ENCODE measurements around the gene POLR1A.
A peak's percentile ranks its signal among the peaks of the same experiment; 100 is the strongest.

POLR1A gene

DNA sequence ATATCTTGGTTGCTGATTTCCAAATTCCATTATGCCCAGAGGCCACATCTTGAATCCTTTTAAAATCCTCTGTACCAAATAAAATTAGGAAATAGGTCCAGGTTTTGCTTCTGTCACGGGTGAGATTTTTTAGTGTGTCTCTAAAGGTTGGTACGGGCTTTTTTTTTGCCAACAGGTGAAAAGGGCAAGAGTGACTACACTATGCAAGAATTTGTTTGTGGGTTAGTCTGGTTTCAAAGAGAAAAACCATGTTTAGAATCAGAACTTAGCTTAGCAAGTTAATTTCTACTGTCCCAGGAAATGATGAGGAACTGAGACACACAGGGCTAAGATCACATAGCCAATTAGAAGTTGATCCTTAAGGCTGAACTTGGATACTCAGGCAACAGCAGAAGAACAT lies 41.7 kb downstream of the POLR1A start:
- no peak for TF ChIP-seq CTCF (IDR thresholded peaks at IDR 0.05; ENCODE audit: low read depth, low read length)
- no peak for DNase-seq (ENCODE audit: extremely low read depth, low read depth)

GRCh38 chr2:86062043-86062442 lies 43.6 kb downstream of the POLR1A start:
- DNase-seq (ENCODE audit: extremely low read depth, low read depth), result no peak
- no peak for TF ChIP-seq CTCF (IDR thresholded peaks at IDR 0.05; ENCODE audit: low read depth, low read length)

DNA sequence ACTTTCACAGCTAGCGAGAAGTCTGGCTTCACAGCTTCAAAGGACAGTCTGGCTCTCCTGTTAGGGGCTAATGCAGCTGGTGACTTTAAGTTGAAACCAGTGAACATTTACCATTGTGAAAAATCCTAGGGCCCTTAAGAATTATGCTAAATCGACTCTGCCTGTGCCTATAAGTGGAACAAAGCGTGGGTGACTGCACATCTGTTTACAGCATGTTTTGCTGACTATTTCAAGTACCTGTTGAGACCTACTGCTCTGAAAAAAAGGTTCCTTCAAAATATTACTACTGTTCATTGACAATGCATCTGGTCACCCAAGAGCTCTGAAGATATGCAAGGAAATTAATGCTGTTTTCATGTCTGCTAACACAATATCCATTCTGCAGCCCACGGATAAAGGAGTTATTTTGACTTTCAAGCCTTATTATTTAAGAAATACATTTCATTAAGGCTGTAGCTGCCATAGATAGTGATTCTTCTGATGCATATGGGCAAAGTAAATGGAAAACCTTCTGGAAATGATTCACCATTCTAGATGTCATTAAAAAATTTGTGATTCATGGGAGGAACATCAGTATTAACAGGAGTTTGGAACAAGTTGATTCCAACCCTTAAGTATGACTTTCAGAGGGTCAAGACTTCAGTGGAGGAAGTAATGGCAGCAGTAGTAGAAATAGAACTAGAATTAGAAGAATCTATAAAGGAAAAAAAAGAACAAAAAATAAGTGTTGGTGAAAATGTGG lies 48.9 kb downstream of the POLR1A start:
- TF ChIP-seq CTCF (IDR thresholded peaks at IDR 0.05; ENCODE audit: low read depth, low read length), result no peak
- DNase-seq (ENCODE audit: extremely low read depth, low read depth), result no peak

- no peak for TF ChIP-seq CTCF (IDR thresholded peaks at IDR 0.05; ENCODE audit: low read depth, low read length)
- DNase-seq (ENCODE audit: extremely low read depth, low read depth), result no peak
Observed at GRCh38 chr2:86055314-86055713, 50.4 kb downstream of the POLR1A start.

DNA sequence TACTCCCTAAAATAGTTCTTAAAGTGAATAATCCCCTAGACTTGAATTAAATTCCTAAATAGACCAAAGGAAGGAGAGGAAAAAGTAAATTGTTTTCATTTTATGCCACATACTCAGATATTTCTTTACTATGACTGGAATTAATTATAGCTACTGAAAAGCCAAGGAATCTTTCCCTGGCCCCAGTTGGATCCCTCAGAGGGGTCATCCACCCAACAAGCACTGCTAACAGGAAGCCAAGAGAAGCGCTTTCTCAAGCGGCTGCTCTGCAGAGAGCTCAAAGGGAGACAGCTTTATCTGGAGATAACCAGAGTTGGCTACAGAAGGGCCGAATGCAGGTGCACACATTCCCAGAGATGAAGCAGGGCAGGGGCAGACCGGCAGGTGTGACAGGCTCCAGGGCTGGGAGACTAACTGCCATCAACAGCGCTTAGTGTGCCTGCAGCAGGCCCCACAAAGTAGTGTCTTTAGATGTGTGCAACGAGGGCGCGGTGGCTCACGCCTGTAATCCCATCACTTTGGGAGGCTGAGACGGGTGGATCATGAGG lies 51.1 kb downstream of the POLR1A start:
- TF ChIP-seq CTCF (IDR thresholded peaks at IDR 0.05; ENCODE audit: low read depth, low read length), result no peak
- peak; percentile 56 for DNase-seq (ENCODE audit: extremely low read depth, low read depth)

DNA sequence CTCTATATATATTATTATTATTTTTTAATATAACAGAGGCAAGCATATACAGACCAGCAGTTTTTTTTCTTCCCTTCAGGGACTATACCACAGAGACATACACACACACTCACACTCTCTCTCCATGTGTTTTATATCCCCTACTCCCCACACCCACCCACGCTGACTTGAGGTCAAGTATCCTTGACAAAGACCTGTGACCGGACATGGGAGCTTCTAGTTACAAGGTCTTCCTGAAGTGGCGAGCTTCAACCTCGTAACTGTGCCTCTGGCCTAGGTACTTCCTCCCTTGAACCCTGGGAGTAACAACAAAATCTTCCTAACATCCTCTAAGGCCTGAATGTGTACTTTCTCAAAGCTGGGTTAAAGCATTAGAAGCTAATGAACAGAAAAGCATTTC lies 52.5 kb downstream of the POLR1A start:
- no peak for TF ChIP-seq CTCF (IDR thresholded peaks at IDR 0.05; ENCODE audit: low read depth, low read length)
- DNase-seq (ENCODE audit: extremely low read depth, low read depth), result no peak

DNA sequence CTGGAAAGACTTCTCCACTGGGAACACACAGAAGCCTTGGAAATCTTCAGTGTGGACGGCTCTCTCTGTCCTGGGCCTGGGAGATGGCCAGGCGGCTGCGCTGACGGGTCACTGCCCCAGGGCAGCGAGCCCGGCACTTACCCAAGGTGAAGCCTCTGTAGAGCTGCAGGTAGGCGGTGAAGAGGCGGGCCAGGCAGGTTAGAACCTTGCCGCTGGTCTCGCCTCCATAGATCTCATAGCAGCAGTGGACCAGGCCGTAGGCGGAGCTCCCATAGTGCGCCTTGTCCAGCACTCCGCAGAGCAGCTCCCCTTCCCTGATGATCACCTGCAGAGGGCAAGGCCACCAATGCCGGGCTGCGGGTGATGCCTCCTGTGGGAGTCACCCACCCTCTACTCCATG lies 53.0 kb downstream of the POLR1A start:
- no peak for TF ChIP-seq CTCF (IDR thresholded peaks at IDR 0.05; ENCODE audit: low read depth, low read length)
- no peak for DNase-seq (ENCODE audit: extremely low read depth, low read depth)

Measured in AG09319 (cell line).